ENCODE data around the gene MUC5AC. TPM values are rescaled to one million over a fixed set of nuclear protein-coding genes. Genes with fewer than 3 reads are reported as not detected.
"Not testable (repeated sequence)": the region's sequence is repeated elsewhere in the genome, so short reads cannot be mapped to it uniquely, and the experiment has no call there.

The MUC5AC gene
- total RNA-seq, 1 experiment from 2014 or later: under 0.01 TPM

- ATAC-seq: no peak
- no TSS peak for BruUV-seq (replicated peaks)
- H3K4me3 ChIP-seq (replicated peaks in 1 of 2; ENCODE audit: low read depth in 1 of 2, low read length in 2 of 2): no peak overlapping the region
- no peaks in the 10 kb centered on the region for H3K27me3 ChIP-seq (ENCODE audit: insufficient read depth, low read length)
- intact Hi-C loops (cut with micrococcal nuclease): no loop called here
- no peak for DNase-seq (ENCODE audit: low read depth, low spot score)
- H3K9me2 ChIP-seq (ENCODE audit: insufficient read depth): no peaks in the 10 kb centered on the region
- H3K9ac ChIP-seq (ENCODE audit: low read length): no peak overlapping the region
- ChIA-PET POLR2A (no interaction called here), RAD21 (ENCODE audit: low non-redundant PET in 1 of 2, low total read pairs in 2 of 2, uncharacterized antibody in 2 of 2, unreplicated experiment in 2 of 2) (no interaction called here), CTCF (no interaction called here)
- no peak overlapping the region for H2AFZ ChIP-seq (ENCODE audit: low read depth, low read length, poor library complexity, severe bottlenecking)
- no peaks in the 10 kb centered on the region for H3K36me3 ChIP-seq (ENCODE audit: control insufficient read depth in 1 of 2, insufficient read depth in 2 of 2, low read length in 2 of 2)
- TF ChIP-seq SIN3A (IDR thresholded peaks at IDR 0.05; ENCODE audit: low read depth) (no peak), REST (IDR thresholded peaks at IDR 0.05; ENCODE audit: low read depth) (no peak), SP1 (IDR thresholded peaks at IDR 0.05; ENCODE audit: low read depth) (no peak), EGR1 (IDR thresholded peaks at IDR 0.05; ENCODE audit: low read depth) (no peak), CBX3 (IDR thresholded peaks at IDR 0.05; ENCODE audit: low read depth) (no peak), EZH2phosphoT487 (IDR thresholded peaks at IDR 0.05; ENCODE audit: borderline replicate concordance) (no peak), POLR2AphosphoS5 (IDR thresholded peaks at IDR 0.05; ENCODE audit: low read depth, low read length) (no peak), YY1 (IDR thresholded peaks at IDR 0.05; ENCODE audit: extremely low read depth, insufficient replicate concordance, low read depth, low read length) (no peak), EZH2 (IDR thresholded peaks at IDR 0.05) (no peak), ELF1 (IDR thresholded peaks at IDR 0.05; ENCODE audit: borderline replicate concordance, low read depth) (no peak), POLR2A (IDR thresholded peaks at IDR 0.05; ENCODE audit: borderline replicate concordance, extremely low read depth, insufficient read depth, insufficient read length) (no peak), JUND (IDR thresholded peaks at IDR 0.05) (no peak), CEBPB (IDR thresholded peaks at IDR 0.05; ENCODE audit: low read depth) (no peak), ZNF274 (IDR thresholded peaks at IDR 0.05; ENCODE audit: low read depth, low read length) (no peak)
- TF ChIP-seq, protein P1, sequence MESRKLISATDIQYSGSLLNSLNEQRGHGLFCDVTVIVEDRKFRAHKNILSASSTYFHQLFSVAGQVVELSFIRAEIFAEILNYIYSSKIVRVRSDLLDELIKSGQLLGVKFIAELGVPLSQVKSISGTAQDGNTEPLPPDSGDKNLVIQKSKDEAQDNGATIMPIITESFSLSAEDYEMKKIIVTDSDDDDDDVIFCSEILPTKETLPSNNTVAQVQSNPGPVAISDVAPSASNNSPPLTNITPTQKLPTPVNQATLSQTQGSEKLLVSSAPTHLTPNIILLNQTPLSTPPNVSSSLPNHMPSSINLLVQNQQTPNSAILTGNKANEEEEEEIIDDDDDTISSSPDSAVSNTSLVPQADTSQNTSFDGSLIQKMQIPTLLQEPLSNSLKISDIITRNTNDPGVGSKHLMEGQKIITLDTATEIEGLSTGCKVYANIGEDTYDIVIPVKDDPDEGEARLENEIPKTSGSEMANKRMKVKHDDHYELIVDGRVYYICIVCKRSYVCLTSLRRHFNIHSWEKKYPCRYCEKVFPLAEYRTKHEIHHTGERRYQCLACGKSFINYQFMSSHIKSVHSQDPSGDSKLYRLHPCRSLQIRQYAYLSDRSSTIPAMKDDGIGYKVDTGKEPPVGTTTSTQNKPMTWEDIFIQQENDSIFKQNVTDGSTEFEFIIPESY (IDR thresholded peaks at IDR 0.05; ENCODE audit: extremely low read depth, insufficient replicate concordance, low read length): no peak
- H3K27ac ChIP-seq (ENCODE audit: low read depth, low read length): no peak overlapping the region
- H4K20me1 ChIP-seq (ENCODE audit: insufficient read depth): no peaks in the 10 kb centered on the region
- H3K4me2 ChIP-seq (ENCODE audit: low read length): no peak overlapping the region
- peaks cover 0 to 4% of the 10 kb centered on the region in 2 experiments; a peak in 1 of 4 replicates for H3K9me3 ChIP-seq (ENCODE audit: control insufficient read depth in 1 of 2, insufficient read depth in 1 of 2, low read depth in 1 of 2, low read length in 2 of 2)
- H3K4me1 ChIP-seq (ENCODE audit: control insufficient read depth in 1 of 2, insufficient read depth in 2 of 2, low read length in 2 of 2): no peaks in the 10 kb centered on the region
- no peaks in the 10 kb centered on the region for H3K79me2 ChIP-seq (ENCODE audit: insufficient read depth, low read length)
Observed at GRCh38 chr11:1172729-1173117, 15.0 kb downstream of the MUC5AC start.

DNA sequence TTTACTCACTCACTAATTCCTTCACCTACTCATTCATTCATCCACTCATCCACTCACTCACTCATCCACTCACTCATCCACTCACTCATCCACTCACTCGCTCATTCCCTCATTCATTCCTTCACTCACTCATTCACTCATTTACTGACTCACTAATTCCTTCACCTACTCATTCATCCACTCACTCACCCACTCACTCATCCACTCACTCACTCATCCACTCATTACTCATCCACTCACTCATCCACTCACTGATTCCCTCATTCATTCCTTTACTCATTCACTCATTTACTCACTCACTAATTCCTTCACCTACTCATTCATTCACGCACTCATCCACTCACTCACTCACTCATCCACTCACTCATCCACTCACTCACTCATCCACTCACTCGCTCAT, 15.6 kb downstream of the MUC5AC start:
- CTCF ChIA-PET; H4K20me1 ChIP-seq (ENCODE audit: insufficient read depth); DNase-seq (ENCODE audit: low read depth, low spot score); RAD21 ChIA-PET (ENCODE audit: low non-redundant PET in 1 of 2, low total read pairs in 2 of 2, uncharacterized antibody in 2 of 2, unreplicated experiment in 2 of 2); H3K27ac ChIP-seq (ENCODE audit: low read depth, low read length); ATAC-seq; H3K4me2 ChIP-seq (ENCODE audit: low read length); H3K4me1 ChIP-seq (ENCODE audit: control insufficient read depth in 1 of 2, insufficient read depth in 2 of 2, low read length in 2 of 2); H3K9me2 ChIP-seq (ENCODE audit: insufficient read depth); intact Hi-C loops (cut with micrococcal nuclease); H3K36me3 ChIP-seq (ENCODE audit: control insufficient read depth in 1 of 2, insufficient read depth in 2 of 2, low read length in 2 of 2); POLR2A ChIA-PET; BruUV-seq (replicated peaks); H3K9ac ChIP-seq (ENCODE audit: low read length); H3K9me3 ChIP-seq (ENCODE audit: control insufficient read depth in 1 of 2, insufficient read depth in 1 of 2, low read depth in 1 of 2, low read length in 2 of 2); H3K4me3 ChIP-seq (replicated peaks in 1 of 2; ENCODE audit: low read depth in 1 of 2, low read length in 2 of 2); H3K27me3 ChIP-seq (ENCODE audit: insufficient read depth, low read length); H2AFZ ChIP-seq (ENCODE audit: low read depth, low read length, poor library complexity, severe bottlenecking); H3K79me2 ChIP-seq (ENCODE audit: insufficient read depth, low read length): not testable (repeated sequence)
